Mononuclear cell (primary cell): Measurements from ENCODE around the gene PAQR9. TPM values are rescaled to one million over a fixed set of nuclear protein-coding genes. Genes with fewer than 3 reads are reported as not detected.

Source experiments
- H3K27me3 ChIP-seq: 2 replicates; pipeline ENCODE4 v1.6.0; 2011; ENCODE audit warnings: low read length, control low read depth; ENCODE audit not compliant: insufficient read depth
- H3K4me1 ChIP-seq: 2 replicates; pipeline ENCODE4 v1.5.1; 2011; ENCODE audit warnings: mild to moderate bottlenecking, low read length, control low read depth; ENCODE audit not compliant: insufficient read depth
- H3K4me3 ChIP-seq: 2 replicates; pipeline ENCODE4 v1.5.1; 2011; ENCODE audit warnings: mild to moderate bottlenecking, low read length, moderate library complexity
- H3K9me3 ChIP-seq: 2 replicates; pipeline ENCODE4 v1.5.1; 2011; ENCODE audit warnings: low read depth, mild to moderate bottlenecking, control low read depth, low read length
- total RNA-seq: library from RNA; depleted of rRNA; stranded (reverse); fragments of >200 nt; gene quantifications from one replicate; pipeline ENCODE4 v1.2.3, GENCODE V29; 2012

The PAQR9 gene, protein sequence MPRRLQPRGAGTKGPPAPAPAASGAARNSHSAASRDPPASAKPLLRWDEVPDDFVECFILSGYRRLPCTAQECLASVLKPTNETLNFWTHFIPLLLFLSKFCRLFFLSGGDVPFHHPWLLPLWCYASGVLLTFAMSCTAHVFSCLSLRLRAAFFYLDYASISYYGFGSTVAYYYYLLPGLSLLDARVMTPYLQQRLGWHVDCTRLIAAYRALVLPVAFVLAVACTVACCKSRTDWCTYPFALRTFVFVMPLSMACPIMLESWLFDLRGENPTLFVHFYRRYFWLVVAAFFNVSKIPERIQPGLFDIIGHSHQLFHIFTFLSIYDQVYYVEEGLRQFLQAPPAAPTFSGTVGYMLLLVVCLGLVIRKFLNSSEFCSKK
- not detected for total RNA-seq

DNA sequence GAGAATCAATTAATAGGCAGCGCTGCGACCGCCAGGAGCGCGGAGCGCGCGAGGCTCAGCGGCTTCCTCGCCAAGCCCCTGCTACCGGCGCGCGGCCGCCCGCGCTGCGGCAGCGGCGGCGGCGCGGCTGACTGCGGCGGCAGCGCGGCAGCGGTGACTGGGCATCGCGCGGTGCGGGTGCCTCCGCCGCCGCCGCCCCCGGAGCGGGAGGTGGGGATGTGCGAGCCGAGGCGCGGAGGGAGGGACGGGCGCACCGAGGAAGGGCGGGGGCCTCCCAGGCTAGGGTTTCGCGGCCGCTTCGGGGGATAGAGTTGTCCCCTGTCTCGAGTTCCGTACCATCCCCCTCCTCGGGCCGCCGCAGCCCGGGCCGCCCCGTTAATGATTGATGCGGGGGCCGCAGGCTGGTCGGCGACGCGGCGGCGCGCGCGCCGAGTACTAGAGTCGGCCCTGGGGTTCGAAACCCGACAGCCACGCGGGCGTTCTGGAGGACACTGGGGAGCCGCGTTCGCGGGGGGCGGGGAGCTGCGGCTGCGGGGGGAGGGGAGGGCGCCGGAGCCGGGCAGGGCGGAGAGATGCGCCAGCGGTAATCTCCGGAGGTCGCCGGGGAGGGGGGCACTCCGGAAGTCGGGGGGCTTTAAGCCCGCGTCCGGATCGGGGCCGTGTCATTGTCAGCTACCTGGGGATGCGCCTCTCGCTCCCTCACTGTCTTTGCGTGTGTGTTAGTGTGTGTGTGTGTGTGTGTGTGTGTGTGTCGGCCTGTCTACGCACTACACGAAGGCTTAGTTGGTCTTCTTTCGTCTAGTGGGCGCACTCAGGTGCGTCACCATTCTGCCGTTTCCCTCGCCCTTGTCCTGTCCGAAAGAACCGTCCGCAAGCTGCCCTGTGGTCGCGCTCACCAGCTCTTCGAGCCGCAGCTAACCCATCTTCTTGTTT is at the start of gene PAQR9:
PAQR9 (minus strand) TSS at position 159 of the 933 bp plus-strand sequence. CDS start 338 bp downstream, outside the sequence.
- Histone ChIP-seq H3K9me3 (no peaks in the 10 kb centered on the region), H3K27me3 (peaks cover 72% of the 10 kb centered on the region), H3K4me1 (peaks cover 4% of the 10 kb centered on the region), H3K4me3 (no peak within 1 kb of the TSS)

DNA sequence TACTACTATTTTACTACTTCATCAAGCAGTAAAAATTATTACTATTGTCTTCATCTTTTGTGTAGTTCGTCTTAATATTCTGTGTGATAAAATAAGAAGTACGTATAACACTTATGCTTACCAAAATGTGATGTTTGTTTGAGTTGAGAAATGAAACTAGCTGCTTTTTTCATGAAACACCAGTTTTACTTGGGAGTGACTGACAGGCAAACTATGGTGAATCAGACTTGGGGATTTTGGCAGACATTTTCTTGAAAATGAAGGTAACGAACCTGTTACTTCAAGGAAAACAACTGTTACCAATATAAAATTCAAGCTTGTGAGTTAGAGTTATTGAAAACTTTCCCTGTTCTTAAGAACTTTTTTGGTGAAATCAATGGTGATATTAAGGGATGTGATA is 48.2 kb upstream of the PAQR9 start:
- Histone ChIP-seq H3K4me3 (no peak overlapping the region), H3K9me3 (no peaks in the 10 kb centered on the region), H3K27me3 (no peaks in the 10 kb centered on the region), H3K4me1 (peaks cover 11% of the 10 kb centered on the region)

DNA sequence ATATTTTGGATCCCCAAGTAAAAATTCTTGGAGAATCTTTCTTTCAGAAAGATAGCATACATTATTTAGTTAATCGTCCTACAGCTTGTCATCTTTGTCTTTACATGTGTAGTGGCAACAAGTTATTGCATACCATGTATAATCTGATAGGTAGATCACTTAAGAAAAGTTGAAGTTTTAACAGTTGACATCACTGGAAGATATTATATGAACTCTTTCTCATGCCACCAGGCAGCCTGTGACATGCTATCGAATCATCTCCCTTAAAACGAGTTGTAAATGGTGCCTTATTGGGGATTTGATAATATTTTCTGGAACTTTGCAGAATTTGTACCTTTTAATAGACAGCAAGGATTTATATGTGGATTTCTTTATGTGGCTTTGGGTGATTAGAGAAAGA is 46.5 kb upstream of the PAQR9 start:
- H3K4me1 ChIP-seq: peaks cover 17% of the 10 kb centered on the region
- no peak overlapping the region for H3K4me3 ChIP-seq
- H3K27me3 ChIP-seq: no peaks in the 10 kb centered on the region
- no peaks in the 10 kb centered on the region for H3K9me3 ChIP-seq

DNA sequence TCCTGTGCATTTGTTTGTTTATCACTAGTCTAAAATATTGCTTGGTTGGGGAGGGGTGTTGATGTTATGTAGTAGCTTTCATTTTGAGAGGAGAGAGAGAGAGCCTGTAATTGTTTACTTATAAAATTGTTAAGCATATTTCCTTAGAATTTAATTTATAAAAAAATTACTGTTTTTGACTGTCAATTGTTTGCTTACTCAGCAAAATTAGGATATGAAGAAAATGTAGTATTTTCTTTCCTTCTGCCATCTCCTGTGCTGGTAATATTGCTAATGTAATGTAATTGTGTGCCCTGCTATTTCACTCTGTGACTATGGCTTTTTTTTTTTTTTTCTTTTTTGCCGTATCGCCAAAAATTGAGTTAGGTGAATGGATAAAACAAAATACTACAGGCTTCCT is 41.3 kb upstream of the PAQR9 start:
- no peaks in the 10 kb centered on the region for H3K27me3 ChIP-seq
- H3K4me1 ChIP-seq: peaks cover 40% of the 10 kb centered on the region
- no peaks in the 10 kb centered on the region for H3K9me3 ChIP-seq
- H3K4me3 ChIP-seq: no peak overlapping the region

DNA sequence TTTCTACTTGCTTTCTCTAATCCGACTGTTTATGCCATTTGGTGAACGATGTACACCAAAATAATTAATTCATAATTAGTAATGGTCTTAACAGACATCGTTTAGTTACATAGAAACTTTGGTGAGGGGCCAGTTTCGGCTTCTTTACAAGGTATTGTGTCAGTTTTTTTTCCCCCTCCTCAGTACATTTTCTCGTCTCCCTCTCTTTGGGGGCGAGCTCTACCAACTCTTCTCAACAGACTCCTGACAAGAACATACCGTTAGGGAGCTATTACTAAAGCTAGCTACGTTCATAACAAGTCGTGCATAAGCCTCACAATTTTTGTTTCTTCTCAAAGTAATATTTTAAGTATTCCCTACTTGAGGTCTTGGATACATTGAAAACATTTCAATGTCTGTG is 39.3 kb upstream of the PAQR9 start:
- Histone ChIP-seq H3K9me3 (no peaks in the 10 kb centered on the region), H3K27me3 (no peaks in the 10 kb centered on the region), H3K4me3 (peak overlapping the region; percentile 76)

DNA sequence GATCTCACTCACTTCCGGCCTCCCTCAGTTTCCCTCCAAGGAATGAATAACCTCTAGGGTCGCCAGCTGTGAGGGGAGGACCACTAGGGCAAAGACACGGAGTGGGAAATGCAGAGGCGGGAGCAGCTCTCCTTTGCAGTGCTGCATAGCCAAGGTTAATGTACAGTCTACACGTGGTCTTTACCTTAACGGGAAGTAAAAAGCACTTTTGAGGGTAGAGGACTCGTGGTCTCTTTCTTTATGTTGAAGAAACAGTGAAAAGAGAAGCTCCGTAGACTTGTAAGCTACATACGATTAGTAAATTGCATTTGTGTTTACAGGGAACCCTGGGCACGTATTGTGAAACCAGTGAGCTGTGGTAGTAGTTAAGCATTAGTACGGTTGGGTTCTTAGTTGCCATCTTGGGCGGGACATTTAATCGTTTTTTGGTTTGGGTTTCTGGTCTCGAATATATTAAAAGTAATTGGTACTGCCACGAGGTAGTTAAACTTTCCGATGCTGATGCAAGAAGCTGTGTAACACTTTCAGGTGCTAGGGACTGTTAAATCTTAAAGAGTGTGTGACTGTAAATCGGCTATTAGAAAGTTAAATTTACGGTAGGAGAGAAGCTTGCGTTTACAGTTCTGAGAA is 38.7 kb upstream of the PAQR9 start:
- Histone ChIP-seq H3K27me3 (no peaks in the 10 kb centered on the region), H3K4me1 (peaks cover 34% of the 10 kb centered on the region), H3K4me3 (peak overlapping the region; percentile 76), H3K9me3 (no peaks in the 10 kb centered on the region)

More for the DNA sequence above, 39.3 kb upstream of the PAQR9 start:
- H3K4me1 ChIP-seq: peaks cover 37% of the 10 kb centered on the region

DNA sequence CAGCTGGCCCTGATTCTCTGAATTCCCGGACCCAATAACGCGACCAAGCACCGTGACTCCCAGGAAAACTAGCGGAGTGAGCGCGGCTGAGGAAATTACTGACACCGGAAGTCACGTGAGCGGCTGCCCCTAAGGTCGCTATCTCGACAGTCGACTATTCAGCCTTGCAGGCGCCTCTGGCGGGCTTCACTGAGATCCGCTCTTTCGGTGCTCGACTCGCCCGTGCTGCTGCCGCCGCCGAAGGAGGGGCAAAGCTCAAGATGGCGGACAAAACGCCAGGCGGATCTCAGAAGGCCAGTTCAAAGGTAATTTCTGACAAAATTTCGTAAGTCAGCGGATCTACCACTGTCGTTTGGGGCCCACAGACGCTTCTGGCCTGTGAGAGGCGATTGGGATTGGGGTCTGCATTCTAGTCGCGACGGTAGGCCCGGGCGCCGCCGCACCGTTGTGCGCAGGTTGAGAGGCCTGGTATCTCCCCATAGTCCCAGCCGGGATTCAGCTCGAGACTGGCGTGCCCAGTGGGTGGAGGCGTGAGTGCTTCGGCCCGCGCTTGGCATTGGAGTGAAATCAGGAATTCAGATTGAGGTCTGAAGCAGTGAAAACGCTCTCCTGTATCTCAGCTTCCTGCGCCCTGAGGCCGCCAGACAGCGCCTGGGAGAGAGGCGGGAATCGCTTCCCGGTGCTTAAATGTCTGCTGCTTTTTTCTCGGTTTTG is 38.1 kb upstream of the PAQR9 start, which contains the start of gene U2SURP:
U2SURP (plus strand) TSS at position 202 of the 714 bp plus-strand sequence; CDS start at position 261, 59 bp downstream.
- H3K27me3 ChIP-seq: no peaks in the 10 kb centered on the region
- peaks cover 27% of the 10 kb centered on the region for H3K4me1 ChIP-seq
- H3K4me3 ChIP-seq: peak within 1 kb of the TSS; percentile 76
- H3K9me3 ChIP-seq: no peaks in the 10 kb centered on the region

DNA sequence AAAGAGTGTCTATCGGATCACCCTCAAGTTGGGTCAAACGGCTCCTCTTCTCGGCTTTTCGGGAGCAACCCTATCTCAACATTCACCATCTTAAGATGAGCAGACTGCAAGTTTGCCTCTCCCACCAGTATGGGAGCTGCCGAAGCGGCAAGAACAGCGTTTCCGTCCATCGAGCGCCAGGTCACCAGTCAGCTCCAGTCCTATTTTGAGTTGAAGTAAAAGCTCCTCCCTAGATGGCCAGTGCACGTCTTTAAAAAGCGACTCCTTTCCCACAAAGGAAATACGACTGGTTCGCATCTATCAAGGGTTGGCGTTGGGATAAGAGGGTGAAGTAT is 37.5 kb upstream of the PAQR9 start:
- Histone ChIP-seq H3K27me3 (no peaks in the 10 kb centered on the region), H3K4me3 (peak overlapping the region; percentile 76), H3K4me1 (peaks cover 24% of the 10 kb centered on the region), H3K9me3 (no peaks in the 10 kb centered on the region)

DNA sequence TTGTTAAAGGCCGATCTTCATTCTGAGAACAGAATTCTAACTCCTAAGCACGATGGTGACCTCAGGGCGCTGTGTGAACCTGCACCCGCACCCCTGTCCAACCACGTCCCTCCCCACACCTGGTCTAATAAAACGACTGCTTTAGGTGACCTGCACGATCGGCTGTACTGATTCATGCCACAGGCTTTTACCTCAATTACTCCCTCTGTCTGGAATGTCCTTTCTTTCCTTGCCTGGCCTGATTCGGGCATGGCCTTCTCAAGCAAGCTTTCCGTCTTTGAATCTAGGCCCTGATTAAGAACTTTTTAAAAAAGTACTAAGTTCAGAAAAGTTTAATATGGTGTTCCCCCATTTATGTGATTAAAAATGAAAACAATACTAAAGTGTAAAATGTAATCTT is 37.1 kb upstream of the PAQR9 start:
- H3K4me1 ChIP-seq: peaks cover 24% of the 10 kb centered on the region
- peak overlapping the region; percentile 76 for H3K4me3 ChIP-seq
- no peaks in the 10 kb centered on the region for H3K9me3 ChIP-seq
- H3K27me3 ChIP-seq: no peaks in the 10 kb centered on the region

DNA sequence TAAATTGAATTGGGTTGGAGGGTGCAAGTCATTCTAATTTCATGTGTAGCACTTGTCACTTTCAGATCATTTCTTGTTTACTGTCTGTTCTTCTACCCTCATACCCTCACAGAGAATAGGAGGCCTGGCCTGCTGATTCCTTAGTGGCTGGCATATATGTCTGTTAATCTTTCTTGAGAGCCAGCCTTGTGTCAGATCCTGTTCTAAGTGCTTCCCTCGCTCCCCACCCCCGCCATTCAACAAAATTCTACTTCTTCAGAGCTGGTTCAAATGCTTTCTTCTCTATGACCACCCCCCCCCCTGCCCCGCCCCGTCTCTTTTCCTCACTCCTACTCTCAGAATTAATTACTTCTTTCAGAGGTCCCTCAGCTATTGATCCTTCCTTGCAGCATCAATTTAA is 36.4 kb upstream of the PAQR9 start:
- H3K4me1 ChIP-seq: peaks cover 24% of the 10 kb centered on the region
- no peaks in the 10 kb centered on the region for H3K9me3 ChIP-seq
- no peak overlapping the region for H3K4me3 ChIP-seq
- H3K27me3 ChIP-seq: no peaks in the 10 kb centered on the region

DNA sequence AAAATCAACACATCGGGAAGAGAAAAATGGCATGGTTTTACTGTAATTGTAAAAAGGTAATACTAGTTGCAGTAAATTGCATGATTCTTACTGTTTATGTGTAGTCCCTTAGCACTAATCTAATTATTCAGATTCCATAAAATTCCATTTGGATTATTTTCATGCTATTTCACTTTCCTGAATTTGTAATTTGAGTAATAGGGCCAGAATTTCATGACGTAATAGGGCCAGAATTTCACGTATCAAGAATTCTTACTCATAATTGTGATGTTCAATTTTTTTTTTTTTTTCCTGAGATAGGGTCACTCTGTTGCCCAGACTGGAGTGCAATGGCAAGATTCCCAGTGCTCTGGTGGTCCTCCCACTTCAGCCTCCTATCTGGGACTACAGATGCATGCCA is 35.0 kb upstream of the PAQR9 start:
- no peaks in the 10 kb centered on the region for H3K27me3 ChIP-seq
- no peaks in the 10 kb centered on the region for H3K9me3 ChIP-seq
- H3K4me1 ChIP-seq: peaks cover 30% of the 10 kb centered on the region
- H3K4me3 ChIP-seq: no peak overlapping the region

DNA sequence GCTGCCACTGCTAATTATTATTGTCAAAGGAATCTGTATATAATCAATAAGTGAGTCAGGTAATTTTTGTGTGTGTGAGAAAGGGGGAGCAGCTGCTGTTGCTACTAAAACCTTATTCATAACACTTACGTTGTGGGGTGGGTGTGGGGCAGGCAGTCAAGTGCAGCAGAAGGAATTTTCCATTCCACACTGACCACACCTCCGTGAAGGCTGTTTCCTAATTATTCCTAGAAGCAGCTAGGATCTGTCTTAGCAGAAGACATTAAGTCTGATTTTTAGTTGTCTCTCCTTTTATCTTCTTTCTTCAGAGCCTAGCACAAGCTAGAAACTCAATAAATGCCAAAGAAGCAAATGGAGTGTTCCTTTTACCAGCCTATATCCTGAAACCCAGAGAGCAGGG is 33.9 kb upstream of the PAQR9 start:
- Histone ChIP-seq H3K27me3 (no peaks in the 10 kb centered on the region), H3K4me1 (peaks cover 26% of the 10 kb centered on the region), H3K9me3 (no peaks in the 10 kb centered on the region), H3K4me3 (no peak overlapping the region)

DNA sequence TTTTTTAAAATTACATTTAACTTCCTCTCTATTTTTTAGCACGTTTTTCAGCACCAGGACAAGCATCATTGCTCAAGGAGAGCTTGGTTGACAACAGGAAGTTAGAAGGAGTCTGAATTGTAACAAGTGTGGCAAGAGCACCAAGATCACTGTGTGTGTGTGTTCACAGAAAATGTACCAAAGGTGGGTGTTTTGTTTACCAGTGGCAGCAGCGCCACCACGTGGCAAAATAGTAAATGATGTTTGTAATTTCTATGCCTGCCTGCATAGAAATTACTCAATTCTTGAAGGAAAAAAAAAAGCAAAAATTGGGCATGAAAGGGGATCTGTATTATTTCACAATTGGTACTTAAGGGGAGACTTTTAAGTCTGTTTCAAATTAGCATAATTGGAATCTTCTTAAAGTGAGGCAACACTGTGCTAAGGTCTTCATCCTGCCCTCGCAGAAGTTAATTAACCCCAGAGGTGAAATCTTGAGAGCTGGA is 30.5 kb upstream of the PAQR9 start:
- peaks cover 13% of the 10 kb centered on the region for H3K4me1 ChIP-seq
- H3K4me3 ChIP-seq: no peak overlapping the region
- no peaks in the 10 kb centered on the region for H3K27me3 ChIP-seq
- no peaks in the 10 kb centered on the region for H3K9me3 ChIP-seq

DNA sequence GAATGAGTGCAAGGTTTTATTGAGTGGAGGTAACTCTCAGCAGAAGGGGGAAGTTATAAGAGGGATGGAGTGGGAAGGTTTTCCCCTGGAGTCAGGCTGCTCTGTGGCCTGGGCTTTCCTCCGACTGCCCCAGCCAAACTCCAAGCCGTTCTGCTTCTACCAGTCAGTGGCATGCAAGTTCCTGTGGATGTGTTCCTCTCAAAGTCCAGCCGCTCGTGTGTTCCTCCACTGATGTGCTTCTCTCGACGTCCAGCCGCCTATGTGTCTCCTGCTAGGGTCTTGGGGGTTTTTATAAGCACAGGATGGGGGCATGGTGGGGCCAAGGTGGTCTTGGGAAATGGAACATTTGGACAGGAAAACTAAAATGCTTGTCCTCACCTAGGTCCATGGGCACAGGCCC is 28.8 kb upstream of the PAQR9 start:
- Histone ChIP-seq H3K27me3 (no peaks in the 10 kb centered on the region), H3K4me1 (peaks cover 13% of the 10 kb centered on the region), H3K4me3 (no peak overlapping the region), H3K9me3 (no peaks in the 10 kb centered on the region)
